Naive thymus-derived CD8-positive, alpha-beta T cell (primary cell): ENCODE data around the gene FLT3LG. TPM values are rescaled to one million over a fixed set of nuclear protein-coding genes. Genes with fewer than 3 reads are reported as not detected.
A peak's percentile ranks its signal among the peaks of the same experiment; 100 is the strongest.
"Not testable (repeated sequence)": the region's sequence is repeated elsewhere in the genome, so short reads cannot be mapped to it uniquely, and the experiment has no call there.

Experiments used
- ATAC-seq, 2 donors: fragments of 150-1000 bp; cut with Tn5 transposase in 1 of 2; sonication (Bioruptor Pico), chemical (Tn5 transposase) in 1 of 2; 1 replicate in 1 of 2; 2 replicates in 1 of 2; pipeline ENCODE4 v1.10.0; 2021; ENCODE audit warnings: mild to moderate bottlenecking in 2 of 2, moderate library complexity in 2 of 2
- POLR2A ChIA-PET: fragments of 350-600 bp; sonication (Branson Sonifier 250); formaldehyde crosslinking; loops from one replicate; lab custom pipeline; 2021; ENCODE audit warnings: antibody characterized with exemption; lab: Charles Lee
- DNase-seq, 10 donors: peaks; one replicate each; pipeline versions ENCODE4 v3.0.0 to v3.0.0-alpha.2; 2020 to 2022
- H3K27ac Mint-ChIP-seq, 10 donors: one replicate each; pipeline ENCODE4 v1.8.0; 2020 to 2022; ENCODE audit warnings: mild to moderate bottlenecking in 10 of 10, mixed read lengths in 10 of 10, moderate library complexity in 4 of 10, inconsistent platforms in 1 of 10
- H3K27me3 Mint-ChIP-seq, 5 donors: one replicate each; pipeline ENCODE4 v1.8.0; 2021 to 2022; ENCODE audit warnings: mixed read lengths in 5 of 5
- H3K36me3 Mint-ChIP-seq, 3 donors: one replicate each; pipeline ENCODE4 v1.8.0; 2020 to 2022; ENCODE audit warnings: mixed read lengths in 3 of 3, mild to moderate bottlenecking in 2 of 3, inconsistent platforms in 1 of 3
- H3K4me1 Mint-ChIP-seq, 4 donors: one replicate each; pipeline ENCODE4 v1.8.0; 2021 to 2022; ENCODE audit warnings: mixed read lengths in 4 of 4
- H3K4me3 Mint-ChIP-seq, 10 donors: one replicate each; pipeline ENCODE4 v1.8.0; 2020 to 2022; ENCODE audit warnings: mild to moderate bottlenecking in 10 of 10, mixed read lengths in 10 of 10, moderate library complexity in 6 of 10, inconsistent platforms in 1 of 10
- H3K9me3 Mint-ChIP-seq, 9 donors: one replicate each; pipeline ENCODE4 v1.8.0; 2020 to 2022; ENCODE audit warnings: mixed read lengths in 9 of 9, mild to moderate bottlenecking in 3 of 9, inconsistent platforms in 1 of 9, moderate library complexity in 1 of 9
- polyA plus RNA-seq, 3 donors: library from polyadenylated mRNA; unstranded; fragments of 300-500 nt; fragmentation: Illumina TruSeq; gene quantifications; one replicate each; pipeline ENCODE4 v1.2.3, GENCODE V29; 2021
- total RNA-seq, 8 experiments: library from RNA in 2 of 8; stranded (reverse) in 2 of 8; gene quantifications; one replicate each; pipeline ENCODE4 v1.2.3 and lab custom pipeline; 2021 to 2026

Gene FLT3LG
- total and polyA plus RNA-seq, 5 experiments from 2014 or later, result 106 to 205 (median 112) TPM

DNA sequence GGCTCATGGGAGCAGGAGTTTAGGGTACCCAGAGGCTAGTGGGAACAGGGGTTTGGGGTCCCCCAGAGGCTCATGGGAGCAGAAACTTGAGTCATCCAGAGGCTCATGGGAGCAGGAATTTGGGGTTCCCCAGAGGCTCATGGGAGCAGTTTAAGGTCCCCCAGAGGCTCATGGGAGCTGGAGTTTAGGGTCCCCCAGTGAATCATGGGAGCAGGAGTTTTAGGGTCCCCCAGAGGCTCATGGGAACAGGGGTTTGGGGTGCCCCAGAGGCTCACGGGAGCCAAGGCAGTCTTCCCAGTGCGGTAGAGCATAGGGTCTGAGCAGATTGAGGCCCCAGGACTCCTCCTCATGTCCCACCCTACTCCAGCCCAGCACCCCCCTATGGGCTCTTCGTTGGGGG is 8.6 kb upstream of the FLT3LG start:
- ATAC-seq (no peak), DNase-seq (no peak)
- peak overlapping the region; percentile 47 to 95 (median 72) for H3K27ac Mint-ChIP-seq
- H3K27me3 Mint-ChIP-seq, result no peaks in the 10 kb centered on the region
- no peak overlapping the region for H3K4me3 Mint-ChIP-seq
- H3K4me1 Mint-ChIP-seq, result peaks cover 7 to 27% (median 21%) of the 10 kb centered on the region in 4 donors
- H3K36me3 Mint-ChIP-seq, result peaks cover 0 to 22% (median 3%) of the 10 kb centered on the region in 3 donors
- POLR2A ChIA-PET, result interaction anchor here (0.9 to 11.3 kb wide), 2 partner anchors 12 to 34 kb away, joined by 3 to 321 read pairs; partner anchors contain the start of genes ALDH16A1 and PIH1D1
- no peaks in the 10 kb centered on the region for H3K9me3 Mint-ChIP-seq

DNA sequence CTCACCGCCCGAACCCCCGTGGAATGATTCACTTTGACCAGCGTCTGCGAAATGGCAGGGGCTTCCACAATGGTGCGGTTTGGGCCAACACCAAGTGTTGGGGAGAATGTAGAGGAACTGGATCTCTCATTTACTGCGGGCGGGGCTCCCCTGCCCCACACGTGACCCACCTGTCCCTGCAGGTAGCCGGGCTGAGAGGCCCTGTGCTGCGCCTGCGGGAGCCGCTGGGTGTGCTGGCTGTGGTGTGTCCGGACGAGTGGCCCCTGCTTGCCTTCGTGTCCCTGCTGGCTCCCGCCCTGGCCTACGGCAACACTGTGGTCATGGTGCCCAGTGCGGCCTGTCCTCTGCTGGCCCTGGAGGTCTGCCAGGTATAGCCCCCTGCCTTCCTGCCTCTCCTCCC is 5.8 kb upstream of the FLT3LG start:
- Mint-ChIP-seq H3K4me1 (peaks cover 14 to 52% (median 42%) of the 10 kb centered on the region in 4 donors), H3K9me3 (no peaks in the 10 kb centered on the region), H3K27ac (peak overlapping the region; percentile 98 to 100 (median 100)), H3K4me3 (peak overlapping the region in 6 of 10 donors; percentile 22 to 98 (median 80)), H3K27me3 (no peaks in the 10 kb centered on the region), H3K36me3 (peaks cover 0 to 17% (median 3%) of the 10 kb centered on the region in 3 donors)
- POLR2A ChIA-PET, result interaction anchor here (1.2 to 11.3 kb wide), 4 partner anchors 8 to 67 kb away, joined by 4 to 321 read pairs (median 7); partner anchors contain the start of genes ALDH16A1 and PIH1D1
- ATAC-seq, result no peak
- no peak for DNase-seq

DNA sequence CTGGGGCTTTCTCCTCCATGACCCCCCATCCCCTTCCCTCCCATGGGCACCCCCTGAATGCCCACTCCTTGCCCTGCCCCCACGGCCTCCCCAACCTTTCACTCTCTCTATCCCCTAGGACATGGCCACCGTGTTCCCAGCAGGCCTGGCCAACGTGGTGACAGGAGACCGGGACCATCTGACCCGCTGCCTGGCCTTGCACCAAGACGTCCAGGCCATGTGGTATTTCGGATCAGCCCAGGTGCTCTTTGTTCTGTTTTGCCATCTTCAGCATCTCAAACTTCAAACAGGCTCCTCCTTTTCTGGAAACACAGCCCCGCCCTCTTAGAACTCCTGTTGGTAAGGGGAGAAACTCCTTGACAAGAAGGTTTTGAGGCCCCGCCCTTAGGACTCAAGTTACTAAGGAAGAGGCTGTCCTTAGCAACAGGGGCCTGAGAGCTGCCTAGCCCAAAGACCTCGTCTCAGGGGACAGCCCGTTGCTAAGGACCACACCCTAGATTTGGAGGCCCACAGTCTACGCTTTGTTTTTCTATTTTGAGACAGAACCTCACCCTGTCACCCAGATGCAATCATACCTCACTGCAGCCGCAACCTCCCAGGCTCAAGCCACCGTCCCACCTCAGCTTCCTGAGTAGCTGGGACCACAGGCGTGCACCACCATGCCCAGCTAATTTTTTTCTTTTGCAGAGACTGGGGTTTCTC is 5.1 kb upstream of the FLT3LG start:
- ATAC-seq, result peak; percentile 74 to 83
- peaks cover 14 to 59% (median 48%) of the 10 kb centered on the region in 4 donors for H3K4me1 Mint-ChIP-seq
- peak; percentile 58 to 98 (median 92) for DNase-seq
- POLR2A ChIA-PET, result interaction anchor here (1.0 to 11.3 kb wide), 14 partner anchors 9 to 208 kb away, joined by 3 to 321 read pairs (median 8); partner anchors contain the start of genes ALDH16A1, PIH1D1, PRMT1 and RPL13A
- H3K36me3 Mint-ChIP-seq, result peaks cover 0 to 17% (median 3%) of the 10 kb centered on the region in 3 donors
- peak overlapping the region; percentile 52 to 98 (median 84) for H3K4me3 Mint-ChIP-seq
- peak overlapping the region; percentile 98 to 100 (median 100) for H3K27ac Mint-ChIP-seq
- no peaks in the 10 kb centered on the region for H3K9me3 Mint-ChIP-seq
- no peaks in the 10 kb centered on the region for H3K27me3 Mint-ChIP-seq

DNA sequence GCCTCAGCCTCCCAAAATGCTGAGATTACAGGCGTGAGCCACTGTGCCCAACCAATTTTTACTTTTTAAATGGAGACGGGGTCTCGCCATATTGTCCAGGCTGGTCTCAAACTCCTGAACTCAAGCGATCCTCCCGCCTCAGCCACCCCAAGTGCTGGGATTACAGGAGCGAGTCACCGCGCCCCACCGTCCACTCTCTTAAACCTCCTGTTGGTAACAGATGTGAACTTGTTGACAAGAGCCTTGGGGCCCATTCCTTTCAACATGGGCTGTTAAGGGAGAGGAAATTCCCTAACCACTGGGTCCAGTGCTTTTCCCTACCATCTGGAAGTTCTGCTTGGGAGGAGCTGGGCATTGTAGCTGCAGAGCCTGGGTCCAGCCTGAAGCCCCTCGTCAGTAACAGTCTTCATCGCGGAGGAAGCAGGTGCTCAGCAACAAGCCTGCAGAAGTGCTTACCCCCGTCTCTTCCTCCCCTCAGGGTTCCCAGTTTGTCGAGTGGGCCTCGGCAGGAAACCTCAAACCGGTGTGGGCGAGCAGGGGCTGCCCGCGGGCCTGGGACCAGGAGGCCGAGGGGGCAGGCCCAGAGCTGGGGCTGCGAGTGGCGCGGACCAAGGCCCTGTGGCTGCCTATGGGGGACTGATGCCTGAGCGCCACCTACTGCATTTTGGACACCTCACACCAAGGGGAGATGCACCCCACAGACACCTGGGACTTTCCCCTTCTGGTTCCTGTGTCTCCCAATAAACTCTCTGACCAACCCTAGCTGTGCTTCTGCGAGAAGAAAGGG is 4.0 kb upstream of the FLT3LG start:
- ATAC-seq (peak; percentile 41 to 43), DNase-seq (peak; percentile 59 to 87 (median 79))
- peak overlapping the region; percentile 93 to 100 (median 100) for H3K27ac Mint-ChIP-seq
- no peaks in the 10 kb centered on the region for H3K27me3 Mint-ChIP-seq
- no peaks in the 10 kb centered on the region for H3K9me3 Mint-ChIP-seq
- POLR2A ChIA-PET, result interaction anchor here (0.6 to 11.3 kb wide), 24 partner anchors 9 to 246 kb away, joined by 3 to 321 read pairs (median 6); partner anchors contain the start of genes ALDH16A1, PIH1D1, PRMT1 and PRR12
- peaks cover 16 to 61% (median 54%) of the 10 kb centered on the region in 4 donors for H3K4me1 Mint-ChIP-seq
- peak overlapping the region; percentile 39 to 76 (median 66) for H3K4me3 Mint-ChIP-seq
- peaks cover 0 to 15% (median 3%) of the 10 kb centered on the region in 3 donors for H3K36me3 Mint-ChIP-seq

DNA sequence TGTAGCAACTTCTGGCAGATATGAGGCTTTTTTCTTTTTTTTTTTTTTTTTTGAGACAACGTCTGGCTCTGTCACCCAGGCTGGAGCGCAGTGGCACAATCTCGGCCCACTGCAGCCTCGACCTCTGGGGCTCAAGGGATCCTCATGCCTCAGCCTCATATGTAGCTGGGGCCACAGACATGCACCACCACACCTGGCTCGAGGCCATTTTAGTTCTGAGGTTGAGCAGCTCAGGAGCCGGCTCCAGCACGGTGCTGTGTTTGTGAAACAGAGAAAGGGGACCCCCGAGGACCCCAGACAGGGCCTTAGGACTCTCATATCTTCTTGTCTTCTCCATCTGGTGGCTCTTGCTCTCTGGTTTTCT is 3.4 kb upstream of the FLT3LG start:
- H3K4me3 Mint-ChIP-seq, result peak overlapping the region; percentile 39 to 76 (median 66)
- peaks cover under 1 to 16% (median 3%) of the 10 kb centered on the region in 3 donors for H3K36me3 Mint-ChIP-seq
- DNase-seq, result peak in 1 of 10 donors; percentile 33
- H3K9me3 Mint-ChIP-seq, result no peaks in the 10 kb centered on the region
- H3K4me1 Mint-ChIP-seq, result peaks cover 19 to 67% (median 57%) of the 10 kb centered on the region in 4 donors
- POLR2A ChIA-PET, result interaction anchor here (0.6 to 11.3 kb wide), 22 partner anchors 8 to 600 kb away, joined by 3 to 321 read pairs (median 6); partner anchors contain the start of genes ALDH16A1, PIH1D1, PRMT1 and PRR12
- peak overlapping the region; percentile 93 to 100 (median 100) for H3K27ac Mint-ChIP-seq
- ATAC-seq, result peak in 1 of 2 donors; percentile 4
- no peaks in the 10 kb centered on the region for H3K27me3 Mint-ChIP-seq

DNA sequence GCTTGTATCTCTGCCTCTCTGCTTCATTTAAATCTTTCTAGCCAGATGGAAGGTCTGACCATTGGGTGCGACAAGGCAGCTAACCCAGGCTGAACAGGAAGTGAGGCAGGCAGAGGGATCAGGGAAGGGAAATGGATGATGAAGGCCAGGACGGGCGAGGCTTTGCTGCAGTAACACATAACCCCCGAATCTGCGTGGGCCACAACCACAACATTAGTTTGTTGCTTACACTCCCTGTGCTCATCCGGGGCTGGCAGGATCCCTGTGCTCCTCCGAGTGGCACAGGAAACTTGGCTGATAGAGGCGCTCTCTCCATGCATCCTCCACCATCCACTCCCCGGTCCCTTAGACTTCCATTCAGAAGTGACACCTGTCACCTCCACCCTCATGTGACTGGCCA is 1.1 kb upstream of the FLT3LG start:
- peak overlapping the region; percentile 92 to 100 (median 98) for H3K27ac Mint-ChIP-seq
- no peaks in the 10 kb centered on the region for H3K27me3 Mint-ChIP-seq
- peaks cover 29 to 78% (median 68%) of the 10 kb centered on the region in 4 donors for H3K4me1 Mint-ChIP-seq
- H3K9me3 Mint-ChIP-seq, result no peaks in the 10 kb centered on the region
- no peak for DNase-seq
- H3K36me3 Mint-ChIP-seq, result peaks cover 10 to 33% (median 11%) of the 10 kb centered on the region in 3 donors
- no peak for ATAC-seq
- H3K4me3 Mint-ChIP-seq, result peak overlapping the region; percentile 93 to 99 (median 96)
- POLR2A ChIA-PET, result interaction anchor here (0.6 to 11.3 kb wide), 13 partner anchors 12 to 139 kb away, joined by 3 to 321 read pairs (median 5); partner anchors contain the start of genes ALDH16A1, PIH1D1 and RPL13A

DNA sequence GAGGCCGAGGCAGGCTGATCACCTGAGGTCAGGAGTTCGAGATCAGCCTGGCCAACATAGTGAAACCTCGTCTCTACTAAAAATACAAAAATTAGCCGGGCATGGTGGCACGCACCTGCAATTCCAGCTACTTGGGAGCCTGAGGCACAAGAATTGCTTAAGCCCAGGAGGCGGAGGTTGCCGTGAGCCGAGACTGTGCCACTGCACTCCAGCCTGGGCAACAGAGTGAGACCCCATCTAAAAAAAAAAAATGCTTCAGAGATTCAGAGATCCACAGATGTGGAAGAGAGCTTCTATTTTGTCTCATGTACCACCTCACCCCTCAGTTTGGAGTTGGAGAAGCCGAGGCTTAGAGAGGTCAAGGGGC is 531 bp upstream of the FLT3LG start:
- peak overlapping the region; percentile 93 to 99 (median 96) for H3K4me3 Mint-ChIP-seq
- H3K27ac Mint-ChIP-seq, result peak overlapping the region; percentile 92 to 100 (median 98)
- H3K36me3 Mint-ChIP-seq, result peaks cover 10 to 36% (median 11%) of the 10 kb centered on the region in 3 donors
- peaks cover 29 to 74% (median 66%) of the 10 kb centered on the region in 4 donors for H3K4me1 Mint-ChIP-seq
- POLR2A ChIA-PET, result interaction anchor here (0.6 to 11.3 kb wide), 19 partner anchors 13 to 206 kb away, joined by 3 to 321 read pairs (median 4); partner anchors contain the start of genes ALDH16A1, PIH1D1 and RPL13A
- not testable (repeated sequence) for H3K27me3 Mint-ChIP-seq, DNase-seq, H3K9me3 Mint-ChIP-seq, ATAC-seq

DNA sequence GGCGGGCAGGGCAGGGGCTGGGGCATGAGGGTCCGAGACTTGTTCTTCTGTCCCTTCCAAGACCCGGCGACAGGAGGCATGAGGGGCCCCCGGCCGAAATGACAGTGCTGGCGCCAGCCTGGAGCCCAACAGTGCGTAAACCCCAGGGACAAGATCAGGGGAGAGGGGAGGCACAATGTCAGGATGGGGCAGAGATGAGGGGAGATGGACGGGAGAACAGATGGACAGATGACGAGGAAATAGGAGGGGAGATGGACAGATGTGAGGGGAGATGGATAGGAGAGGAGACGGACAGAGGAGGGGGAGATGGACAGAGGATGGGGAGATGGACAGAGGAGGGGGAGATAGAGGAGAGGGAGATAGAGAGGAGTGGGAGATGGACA is 518 bp downstream of the FLT3LG start:
- Mint-ChIP-seq H3K36me3 (peaks cover 9 to 42% (median 10%) of the 10 kb centered on the region in 3 donors), H3K27ac (peak overlapping the region; percentile 92 to 100 (median 98)), H3K9me3 (no peaks in the 10 kb centered on the region), H3K4me1 (peaks cover 28 to 72% (median 62%) of the 10 kb centered on the region in 4 donors), H3K4me3 (peak overlapping the region; percentile 93 to 99 (median 96)), H3K27me3 (no peaks in the 10 kb centered on the region)
- POLR2A ChIA-PET, result interaction anchor here (1.0 to 11.3 kb wide), 8 partner anchors 13 to 338 kb away, joined by 3 to 321 read pairs (median 6); partner anchors contain the start of genes ALDH16A1, FUZ, PIH1D1 and RPL13A
- DNase-seq (no peak), ATAC-seq (peak in 1 of 2 donors; percentile 6)

DNA sequence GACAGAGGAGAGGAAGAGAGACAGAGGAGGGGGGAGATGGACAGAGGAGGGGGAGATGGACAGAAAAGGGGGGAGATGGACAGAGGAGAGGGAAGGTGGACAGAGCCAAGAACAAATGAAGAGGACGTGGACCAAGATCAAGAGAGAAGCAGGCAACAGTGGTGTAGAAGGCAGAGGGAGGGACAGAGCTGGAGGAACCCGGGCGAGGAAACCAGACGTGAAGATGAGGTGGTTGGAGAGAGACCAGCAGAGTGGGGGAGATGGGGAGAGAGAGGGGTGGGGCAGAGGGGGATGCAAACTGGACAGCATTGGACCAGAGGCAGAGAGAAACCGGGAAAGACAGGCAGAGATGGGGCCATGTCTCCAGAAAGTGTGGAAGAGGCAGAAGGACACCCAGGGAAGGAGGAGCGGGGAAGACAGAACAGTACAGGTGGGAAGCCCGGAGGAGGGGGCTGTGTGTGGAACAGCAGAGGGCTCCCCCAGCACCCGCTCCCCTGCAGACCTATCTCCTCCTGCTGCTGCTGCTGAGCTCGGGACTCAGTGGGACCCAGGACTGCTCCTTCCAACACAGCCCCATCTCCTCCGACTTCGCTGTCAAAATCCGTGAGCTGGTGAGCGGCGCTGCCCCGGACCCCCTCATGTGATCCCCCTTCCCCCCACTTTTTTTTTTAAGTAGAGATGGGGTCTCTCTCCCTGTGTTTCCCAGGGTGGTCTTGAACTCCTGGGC is 1.3 kb downstream of the FLT3LG start:
- H3K36me3 Mint-ChIP-seq, result peaks cover 10 to 49% (median 12%) of the 10 kb centered on the region in 3 donors

DNA sequence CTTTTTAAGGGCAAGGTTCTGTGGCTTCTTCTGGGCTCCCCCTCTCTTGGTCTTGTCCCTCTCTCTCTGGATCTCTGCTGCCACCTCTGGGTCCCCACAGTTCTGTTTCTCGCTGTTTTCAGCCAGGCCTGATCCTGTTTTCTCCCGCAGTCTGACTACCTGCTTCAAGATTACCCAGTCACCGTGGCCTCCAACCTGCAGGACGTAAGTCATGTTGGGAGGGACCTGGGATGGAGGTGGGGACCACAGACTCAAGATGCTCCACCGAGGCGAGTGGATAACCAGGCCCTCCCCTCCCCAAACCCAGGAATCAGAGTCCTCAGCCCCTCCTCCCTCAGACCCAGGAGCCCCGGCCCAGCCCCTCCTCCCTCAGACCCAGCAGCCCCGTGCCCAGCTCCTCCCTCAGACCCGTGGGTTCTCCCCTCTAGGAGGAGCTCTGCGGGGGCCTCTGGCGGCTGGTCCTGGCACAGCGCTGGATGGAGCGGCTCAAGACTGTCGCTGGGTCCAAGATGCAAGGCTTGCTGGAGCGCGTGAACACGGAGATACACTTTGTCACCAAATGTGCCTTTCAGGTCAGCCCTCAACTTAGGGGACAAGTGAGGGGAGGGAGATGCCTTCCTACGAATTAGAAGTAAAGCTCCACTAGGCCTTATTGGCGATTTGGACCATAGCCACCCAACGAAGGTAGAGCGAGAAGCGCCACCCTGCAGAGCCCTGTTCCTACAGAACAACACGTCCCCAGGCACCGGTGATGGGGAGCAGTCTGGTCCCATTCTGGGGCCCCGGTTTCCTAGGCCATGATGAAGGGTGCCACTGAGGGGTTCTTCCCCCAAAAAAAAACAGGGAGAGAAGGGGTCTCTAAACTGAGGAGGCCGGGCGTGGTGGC is 2.2 kb downstream of the FLT3LG start:
- Mint-ChIP-seq H3K36me3 (peaks cover 10 to 58% (median 16%) of the 10 kb centered on the region in 3 donors), H3K27ac (peak overlapping the region; percentile 92 to 100 (median 98)), H3K27me3 (no peaks in the 10 kb centered on the region), H3K9me3 (no peaks in the 10 kb centered on the region), H3K4me3 (peak overlapping the region; percentile 93 to 99 (median 96)), H3K4me1 (peaks cover 24 to 63% (median 58%) of the 10 kb centered on the region in 4 donors)
- peak in 9 of 10 donors; percentile 53 to 85 (median 69) for DNase-seq
- POLR2A ChIA-PET, result interaction anchor here (0.5 to 5.2 kb wide), 16 partner anchors 11 to 337 kb away, joined by 3 to 60 read pairs (median 3); partner anchors contain the start of genes ALDH16A1, CD37, FUZ and NOSIP
- ATAC-seq, result peak; percentile 45 to 48

More for the DNA sequence above, 1.3 kb downstream of the FLT3LG start:
- POLR2A ChIA-PET, result interaction anchor here (0.5 to 5.2 kb wide), 17 partner anchors 12 to 942 kb away, joined by 3 to 60 read pairs (median 4); partner anchors contain the start of genes ALDH16A1, CD37, FUZ and NOSIP
- H3K4me1 Mint-ChIP-seq, result peaks cover 24 to 66% (median 60%) of the 10 kb centered on the region in 4 donors
- H3K9me3 Mint-ChIP-seq, result no peaks in the 10 kb centered on the region
- H3K4me3 Mint-ChIP-seq, result peak overlapping the region; percentile 93 to 99 (median 96)
- peak in 1 of 2 donors; percentile 10 for ATAC-seq
- H3K27ac Mint-ChIP-seq, result peak overlapping the region; percentile 92 to 100 (median 98)
- no peaks in the 10 kb centered on the region for H3K27me3 Mint-ChIP-seq
- peak in 1 of 10 donors; percentile 42 for DNase-seq
